GM12892 (cell line): ENCODE measurements around the gene ARPP19.

Experiments used
- DNase-seq: peaks from one replicate; pipeline ENCODE4 v3.0.0; 2011; ENCODE audit not compliant: insufficient read length
- FAIRE-seq: peaks from 2 replicates; lab custom pipeline; 2011; peaks lifted over from hg19 to GRCh38; lab: Jason Lieb, UNC
- POLR2A ChIP-seq: IDR thresholded peaks from 2 replicates; pipeline ENCODE4 v1.6.1; 2011; ENCODE audit warnings: low read depth, low read length, control low read depth
- POLR2AphosphoS5 ChIP-seq: IDR thresholded peaks from 2 replicates; pipeline ENCODE4 v1.6.1; 2011; ENCODE audit warnings: low read depth, low read length, control low read depth
- TAF1 ChIP-seq: IDR thresholded peaks from 2 replicates; pipeline ENCODE4 v1.6.1; 2011; ENCODE audit warnings: low read depth, mild to moderate bottlenecking, control low read depth, low read length, borderline replicate concordance

Gene ARPP19

DNA sequence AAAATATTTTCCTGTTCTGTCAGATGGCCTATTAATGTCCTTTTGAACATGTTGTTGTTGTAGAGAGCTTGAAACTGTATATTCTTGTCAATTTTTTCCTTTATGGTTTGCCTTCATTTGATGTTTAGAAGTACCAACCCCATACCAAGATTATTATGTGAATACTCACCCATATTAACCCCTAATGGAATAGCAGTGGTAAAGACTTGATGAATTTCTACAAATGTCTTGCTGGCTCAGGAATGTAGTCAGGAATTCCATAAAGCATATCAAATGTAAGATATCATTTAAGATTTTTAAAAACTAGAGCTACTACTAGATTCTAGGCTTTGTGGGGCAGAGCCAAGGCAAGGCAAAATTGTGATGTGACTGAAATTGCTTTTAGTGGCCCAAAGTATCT lies 70.1 kb downstream of the ARPP19 start:
- DNase-seq (no peak), FAIRE-seq (no peak)
- TF ChIP-seq POLR2A (no peak), TAF1 (no peak), POLR2AphosphoS5 (no peak)
